ENCODE measurements around the gene P2RX5.
A peak's percentile ranks its signal among the peaks of the same experiment; 100 is the strongest.
"Not testable (repeated sequence)": the region's sequence is repeated elsewhere in the genome, so short reads cannot be mapped to it uniquely, and the experiment has no call there.

The P2RX5 gene, protein sequence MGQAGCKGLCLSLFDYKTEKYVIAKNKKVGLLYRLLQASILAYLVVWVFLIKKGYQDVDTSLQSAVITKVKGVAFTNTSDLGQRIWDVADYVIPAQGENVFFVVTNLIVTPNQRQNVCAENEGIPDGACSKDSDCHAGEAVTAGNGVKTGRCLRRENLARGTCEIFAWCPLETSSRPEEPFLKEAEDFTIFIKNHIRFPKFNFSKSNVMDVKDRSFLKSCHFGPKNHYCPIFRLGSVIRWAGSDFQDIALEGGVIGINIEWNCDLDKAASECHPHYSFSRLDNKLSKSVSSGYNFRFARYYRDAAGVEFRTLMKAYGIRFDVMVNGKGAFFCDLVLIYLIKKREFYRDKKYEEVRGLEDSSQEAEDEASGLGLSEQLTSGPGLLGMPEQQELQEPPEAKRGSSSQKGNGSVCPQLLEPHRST

DNA sequence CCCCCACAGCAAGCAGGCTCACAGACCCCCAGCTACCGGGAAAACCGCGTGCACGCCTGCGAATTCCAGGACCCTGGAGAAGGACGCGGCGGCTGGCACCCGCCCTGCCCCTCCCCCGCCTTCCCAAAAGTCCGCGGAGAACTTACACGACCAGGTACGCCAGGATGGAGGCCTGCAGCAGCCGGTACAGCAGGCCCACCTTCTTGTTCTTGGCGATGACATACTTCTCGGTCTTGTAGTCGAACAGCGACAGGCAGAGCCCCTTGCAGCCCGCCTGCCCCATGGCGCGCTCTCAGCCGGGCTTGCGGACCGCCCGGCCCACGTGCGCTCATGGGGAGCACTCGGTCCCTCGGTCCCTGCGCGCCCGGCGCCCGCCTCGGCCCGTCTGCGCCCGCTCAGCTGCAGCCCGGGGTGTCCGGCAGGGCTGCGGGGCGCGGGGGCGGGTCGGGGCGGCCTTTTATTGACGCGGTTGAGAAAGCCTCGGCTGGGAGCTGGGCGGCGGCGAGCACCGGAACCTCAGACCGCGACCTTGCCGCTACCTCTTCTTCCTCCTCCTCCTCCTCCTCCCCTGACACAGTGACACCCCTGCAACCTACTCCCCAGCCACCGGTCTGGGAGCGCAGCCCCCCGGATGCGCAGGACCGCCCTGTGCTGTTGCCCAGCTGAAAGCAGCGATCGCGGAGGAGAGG, at the start of gene P2RX5:
TSS of gene P2RX5 (minus strand) at position 433 of the 689 bp plus-strand sequence. CDS start at position 283, 150 bp downstream.
- peak; percentile 77 for DNase-seq

DNA sequence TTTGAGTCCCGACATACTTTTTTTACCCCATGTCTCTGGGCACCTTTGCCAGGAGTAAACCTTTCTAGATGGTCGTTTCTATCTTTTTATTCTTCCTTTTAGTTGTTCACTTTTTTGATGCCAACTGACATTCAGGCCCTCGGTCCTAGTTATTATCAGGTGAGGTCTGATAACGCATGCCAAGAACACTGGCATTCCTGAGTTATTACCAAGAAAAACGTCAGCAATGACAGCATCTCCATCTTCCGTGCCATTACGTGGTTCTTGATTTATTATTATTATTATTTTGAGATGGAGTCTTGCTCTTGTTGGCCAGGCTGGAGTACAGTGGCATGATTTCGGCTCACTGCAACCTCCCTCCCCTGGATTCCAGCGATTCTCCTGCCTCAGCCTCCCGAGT, 49.1 kb upstream of the P2RX5 start:
- no peak for DNase-seq

DNA sequence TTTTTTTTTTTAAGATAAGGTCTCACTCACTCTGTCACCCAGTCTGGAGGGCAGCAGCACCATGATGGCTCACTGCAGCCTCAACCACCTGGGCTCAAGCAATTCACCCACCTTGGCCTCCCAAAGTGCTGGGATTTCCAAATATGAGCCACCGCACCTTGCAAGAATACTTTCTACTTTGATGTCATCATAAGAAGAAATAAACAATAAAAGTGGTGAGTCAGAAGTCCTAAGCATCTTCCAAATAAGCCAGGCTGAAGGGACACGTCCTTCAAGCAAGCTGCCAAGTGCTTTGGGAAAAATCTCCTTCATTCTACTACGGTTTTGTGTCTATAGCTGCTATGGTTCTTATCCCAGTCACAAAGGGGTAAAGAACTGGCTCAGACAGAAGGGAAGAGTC, 48.1 kb upstream of the P2RX5 start:
- no peak for DNase-seq

DNA sequence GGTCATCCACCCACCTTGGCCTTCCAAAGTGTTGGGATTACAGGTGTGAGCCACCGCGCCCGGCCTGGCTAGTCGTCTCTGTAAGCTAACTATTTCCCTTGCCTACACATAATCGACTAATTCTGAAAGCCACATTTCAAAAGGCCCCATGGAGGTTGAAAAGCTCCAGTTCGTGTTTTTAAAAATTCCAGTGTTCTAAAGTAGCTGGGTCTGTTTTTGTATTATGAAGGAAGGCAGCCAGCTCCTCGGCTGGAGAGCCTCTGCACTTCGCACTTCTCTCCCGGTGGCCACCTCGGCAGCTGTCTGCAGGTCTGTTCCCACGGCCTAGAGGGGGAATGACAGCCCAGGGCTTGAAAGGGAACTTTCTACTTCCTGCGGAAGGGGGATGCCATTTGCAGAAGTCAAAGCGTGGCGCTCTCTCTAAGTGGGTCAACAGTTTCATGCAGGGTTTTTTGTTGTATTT, 44.7 kb upstream of the P2RX5 start:
- peak; percentile 64 for DNase-seq

DNA sequence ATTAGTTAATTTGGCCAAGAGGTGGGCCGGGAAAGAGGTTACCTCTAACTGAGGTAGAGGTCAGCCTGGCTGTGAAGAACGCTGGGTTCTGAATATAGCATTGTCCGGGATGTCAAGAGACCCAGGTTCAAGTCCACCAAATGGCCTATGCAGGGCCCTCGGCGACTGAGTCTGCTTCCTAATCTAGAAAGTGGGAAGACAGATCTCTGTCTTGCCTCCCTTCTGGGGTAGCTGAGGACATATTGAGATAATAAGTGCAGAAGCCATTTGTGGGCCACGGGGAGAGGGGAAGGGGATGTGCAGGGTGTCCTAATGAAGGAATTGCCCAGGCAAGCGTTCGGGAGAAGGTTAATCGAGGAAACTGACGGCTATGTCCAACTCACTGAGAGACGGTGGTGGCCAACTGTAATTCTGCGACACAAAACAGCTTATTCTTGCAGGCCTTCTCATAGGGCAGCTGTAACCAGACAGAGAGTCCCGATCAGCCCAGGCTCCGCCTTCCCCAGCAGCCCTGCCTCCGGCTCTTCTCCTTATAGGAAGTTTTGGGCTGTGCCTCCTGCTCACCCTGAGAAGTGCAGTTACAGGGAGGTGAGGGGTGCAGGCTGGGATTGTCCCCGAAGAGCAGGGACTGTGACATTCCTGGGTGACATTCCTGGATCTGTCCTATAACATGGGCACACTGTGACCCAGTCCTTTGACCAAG, 43.6 kb upstream of the P2RX5 start:
- peak; percentile 51 for DNase-seq

DNA sequence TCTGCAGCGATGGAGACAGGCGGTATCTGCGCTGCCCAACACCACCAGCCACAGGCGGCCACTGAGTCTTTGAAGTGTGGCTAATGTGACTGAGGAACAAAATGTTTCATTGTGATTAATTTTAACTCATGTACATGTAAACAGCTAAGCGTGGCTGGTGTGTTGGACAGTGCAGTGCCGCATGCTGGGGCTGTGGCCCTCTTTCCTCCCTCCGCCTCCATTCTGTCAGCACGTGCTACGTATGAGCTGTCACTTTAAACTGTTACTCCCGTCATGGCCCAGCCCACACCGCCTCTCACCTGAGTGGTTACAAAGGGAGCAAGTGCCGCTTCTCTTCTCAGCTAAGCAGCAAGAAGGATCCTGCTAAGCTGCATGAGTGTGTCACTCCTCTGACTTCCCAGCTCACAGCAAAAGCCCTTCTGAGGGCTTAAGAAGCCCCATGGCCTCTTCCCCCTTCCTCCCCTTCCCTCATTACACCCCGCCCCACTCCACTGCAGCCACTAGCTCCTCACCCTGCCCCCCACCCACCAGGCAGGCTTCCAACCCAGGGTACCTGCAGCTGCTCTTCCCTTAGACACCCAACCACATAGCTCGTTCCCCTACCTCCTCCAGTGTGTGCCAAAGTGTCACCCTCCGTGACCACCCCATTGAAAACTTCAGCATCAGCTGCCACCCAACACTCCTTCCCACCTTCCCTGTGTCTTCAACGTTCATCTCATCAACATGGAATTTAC, 42.8 kb upstream of the P2RX5 start:
- DNase-seq: peak; percentile 81

DNA sequence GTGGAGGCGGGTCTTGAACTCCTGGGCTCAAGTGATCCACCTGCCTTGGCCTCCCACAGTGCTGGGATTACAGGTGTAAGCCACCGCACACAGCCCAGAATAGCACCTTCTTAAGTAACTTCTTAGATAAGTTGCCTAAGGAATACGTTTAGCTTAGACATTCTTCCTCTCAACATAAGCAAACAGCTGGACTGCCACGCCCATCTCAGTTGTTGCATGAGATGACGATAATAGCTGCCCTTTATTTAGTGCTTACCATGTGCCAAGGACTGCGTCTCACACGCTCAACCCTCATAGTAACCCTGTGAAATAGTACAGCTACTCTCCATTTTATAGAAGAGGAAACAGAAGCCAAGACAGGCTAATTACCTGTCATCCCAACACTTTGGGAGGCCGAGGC, 39.6 kb upstream of the P2RX5 start:
- DNase-seq: no peak

DNA sequence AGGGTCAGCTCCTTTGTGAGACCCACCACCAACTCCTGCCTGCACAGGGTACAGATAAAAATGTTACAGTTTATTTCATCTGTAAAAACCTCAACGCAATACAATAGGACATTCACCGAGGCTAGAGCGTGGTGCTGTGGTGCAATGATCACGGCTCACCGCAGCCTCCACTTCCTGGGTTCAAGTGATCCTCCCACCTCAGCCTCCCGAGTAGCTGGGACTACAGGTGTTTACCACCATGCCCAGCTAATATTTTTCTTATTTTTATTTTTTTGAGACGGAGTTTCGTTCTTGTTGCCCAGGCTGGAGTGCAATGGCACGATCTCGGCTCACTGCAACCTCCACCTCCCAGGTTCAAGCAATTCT, 38.9 kb upstream of the P2RX5 start:
- DNase-seq: not testable (repeated sequence)

DNA sequence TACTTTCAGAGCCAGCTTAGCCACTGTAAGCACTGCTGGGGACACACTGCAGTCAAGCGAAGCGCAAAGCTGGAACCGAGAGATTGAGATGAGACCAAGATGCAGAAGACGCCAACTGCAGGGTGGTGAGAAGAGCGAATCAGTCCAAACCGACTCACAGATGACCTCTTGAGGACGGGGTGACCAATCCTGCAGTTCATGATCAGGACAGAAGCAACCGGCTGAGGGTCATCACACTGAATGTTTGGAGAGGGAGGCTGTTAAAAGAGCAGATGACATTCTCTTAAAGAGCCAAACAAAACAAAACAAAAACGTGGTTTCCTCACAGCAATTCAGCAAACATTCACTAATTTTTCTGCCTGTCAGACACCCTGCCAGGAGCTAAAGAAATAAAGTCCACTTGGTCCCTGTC, 36.3 kb upstream of the P2RX5 start:
- DNase-seq: no peak

DNA sequence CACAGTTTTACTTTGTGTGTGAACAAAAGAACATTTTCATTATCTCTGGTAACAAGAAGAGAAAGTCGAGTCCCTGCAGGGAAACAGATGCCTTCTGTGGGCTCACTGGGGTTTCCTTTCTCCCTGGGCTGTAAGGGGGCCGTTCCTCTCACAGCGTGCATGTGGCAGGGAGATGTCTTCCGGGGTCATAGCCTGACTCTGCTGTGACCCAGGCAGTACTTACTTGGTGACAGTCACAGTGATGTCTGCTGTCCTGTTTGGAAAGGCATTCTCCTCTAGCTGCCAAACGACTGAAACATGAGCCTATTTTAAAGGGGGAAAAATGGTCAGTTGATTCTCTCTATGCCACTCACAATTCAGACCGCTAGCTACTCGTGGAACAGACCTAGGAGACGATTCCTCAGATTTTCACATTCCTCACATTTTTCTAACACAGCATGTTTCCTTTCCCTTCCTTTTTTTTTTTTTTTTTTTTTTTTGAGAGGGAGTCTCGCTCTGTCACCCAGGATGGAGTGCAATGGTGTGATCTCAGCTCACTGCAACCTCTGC, 35.0 kb upstream of the P2RX5 start:
- DNase-seq: no peak

DNA sequence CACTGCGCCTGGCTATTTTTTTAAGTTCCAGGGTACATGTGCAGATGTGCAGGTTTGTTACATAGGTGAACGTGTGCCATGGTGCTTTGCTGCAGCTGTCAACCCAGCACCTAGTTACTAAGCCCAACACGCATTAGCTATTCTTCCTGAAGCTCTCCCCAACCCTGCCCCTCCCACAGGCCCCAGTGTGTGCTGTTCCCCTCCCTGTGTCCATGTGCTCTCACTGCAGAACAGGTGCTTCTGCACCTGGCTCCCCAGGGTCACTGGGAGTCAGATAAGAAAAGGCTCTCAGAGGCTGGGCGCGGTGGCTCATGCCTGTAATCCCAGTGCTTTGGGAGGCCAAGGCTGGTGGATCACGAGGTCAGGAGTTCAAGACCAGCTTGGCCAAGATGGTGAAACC, 33.9 kb upstream of the P2RX5 start:
- DNase-seq: no peak

DNA sequence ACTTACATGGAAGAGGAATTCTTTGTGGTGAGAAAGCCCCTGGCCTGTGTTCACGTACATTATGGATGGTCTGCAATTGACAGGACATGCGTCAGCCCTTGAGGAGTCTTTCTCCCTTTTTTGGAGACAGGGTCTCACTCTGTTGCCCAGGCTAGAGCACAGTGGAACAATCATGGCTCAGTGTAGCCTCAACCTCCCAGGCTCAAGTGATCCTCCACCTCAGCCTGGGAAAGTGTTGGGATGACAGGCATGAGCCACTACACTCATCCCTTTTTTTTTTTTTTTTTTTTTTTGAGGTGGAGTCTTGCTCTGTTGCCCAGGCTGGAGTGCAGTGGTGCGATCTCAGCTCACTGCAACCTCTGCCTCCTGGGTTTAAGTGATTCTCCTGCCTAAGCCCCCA, 32.1 kb upstream of the P2RX5 start:
- DNase-seq: not testable (repeated sequence)

DNA sequence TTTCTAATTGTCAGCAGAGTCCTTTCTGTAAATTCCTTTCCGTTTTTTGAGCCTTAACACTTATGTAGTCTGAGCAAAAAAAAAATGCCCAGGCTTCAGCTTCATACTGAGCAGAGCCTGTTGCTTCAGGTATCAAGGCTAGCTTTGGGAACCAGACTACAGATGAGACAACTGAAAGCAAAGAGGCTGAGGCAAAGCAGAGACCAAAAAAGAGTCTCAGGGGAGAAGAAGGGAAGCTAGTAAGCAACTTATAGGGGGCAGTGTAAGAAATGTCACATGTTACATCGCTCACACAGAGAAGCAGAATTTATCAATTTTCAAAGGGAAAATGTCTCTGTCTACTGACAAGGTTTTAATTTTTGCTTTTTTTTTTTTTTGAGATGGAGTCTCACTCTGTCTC, 31.1 kb upstream of the P2RX5 start:
- DNase-seq: no peak

DNA sequence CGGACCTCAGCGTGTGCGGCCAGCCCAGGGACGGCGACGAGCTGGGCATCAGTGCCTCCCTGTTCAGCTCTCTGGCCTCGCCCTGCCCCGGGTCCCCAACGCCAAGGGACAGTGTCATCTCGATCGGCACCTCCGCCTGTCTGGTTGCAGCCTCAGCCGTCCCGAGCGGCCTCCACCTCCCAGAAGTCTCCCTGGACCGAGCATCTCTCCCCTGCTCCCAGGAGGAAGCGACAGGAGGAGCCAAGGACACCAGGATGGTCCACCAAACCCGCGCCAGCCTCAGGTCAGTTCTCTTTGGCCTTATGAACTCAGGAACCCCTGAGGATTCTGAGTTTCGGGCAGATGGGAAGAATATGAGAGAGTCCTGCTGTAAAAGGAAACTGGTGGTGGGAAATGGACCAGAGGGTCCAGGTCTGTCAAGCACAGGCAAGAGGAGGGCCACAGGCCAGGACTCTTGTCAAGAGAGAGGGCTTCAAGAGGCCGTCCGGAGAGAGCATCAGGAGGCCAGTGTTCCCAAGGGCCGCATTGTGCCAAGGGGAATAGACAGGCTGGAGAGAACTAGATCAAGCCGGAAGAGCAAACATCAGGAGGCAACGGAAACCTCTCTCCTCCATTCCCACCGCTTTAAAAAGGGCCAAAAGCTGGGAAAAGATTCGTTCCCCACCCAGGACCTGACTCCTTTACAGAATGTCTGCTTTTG, 28.6 kb upstream of the P2RX5 start:
- DNase-seq: no peak

DNA sequence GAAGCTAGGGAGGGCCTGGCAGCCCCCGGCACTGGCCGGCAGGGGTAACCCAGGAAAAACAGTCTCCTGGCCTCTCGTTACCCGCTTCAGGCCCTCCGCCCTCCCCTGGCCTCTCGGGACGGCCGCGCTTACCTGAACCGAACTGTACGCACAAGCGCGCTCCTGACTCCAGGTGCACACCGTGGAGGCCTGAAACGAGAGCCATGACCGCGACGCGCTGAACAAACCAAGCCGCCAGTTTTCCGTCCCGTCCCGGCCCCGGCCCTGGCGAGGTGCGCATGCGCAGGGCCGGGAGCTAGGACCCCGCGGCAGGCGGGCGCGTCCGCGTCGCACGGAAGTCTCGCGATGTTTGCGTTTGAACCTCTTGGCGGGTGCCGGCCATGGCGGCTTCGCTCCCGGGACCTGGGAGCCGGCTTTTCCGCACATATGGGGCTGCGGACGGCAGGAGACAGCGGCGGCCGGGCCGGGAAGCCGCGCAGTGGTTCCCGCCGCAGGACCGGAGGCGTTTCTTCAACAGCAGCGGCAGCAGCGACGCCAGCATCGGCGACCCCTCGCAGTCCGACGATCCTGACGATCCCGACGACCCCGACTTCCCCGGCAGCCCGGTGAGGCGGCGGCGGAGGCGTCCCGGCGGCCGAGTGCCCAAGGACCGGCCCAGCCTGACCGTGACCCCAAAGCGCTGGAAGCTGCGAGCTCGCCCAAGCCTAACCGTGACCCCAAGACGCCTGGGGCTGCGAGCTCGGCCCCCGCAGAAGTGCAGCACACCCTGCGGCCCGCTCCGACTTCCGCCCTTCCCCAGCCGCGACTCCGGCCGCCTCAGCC, 27.8 kb upstream of the P2RX5 start, which contains the start of gene HASPIN:
TSS of gene HASPIN (plus strand) at position 348 of the 822 bp plus-strand sequence. CDS start at position 381, 33 bp downstream.
- DNase-seq: peak; percentile 99

DNA sequence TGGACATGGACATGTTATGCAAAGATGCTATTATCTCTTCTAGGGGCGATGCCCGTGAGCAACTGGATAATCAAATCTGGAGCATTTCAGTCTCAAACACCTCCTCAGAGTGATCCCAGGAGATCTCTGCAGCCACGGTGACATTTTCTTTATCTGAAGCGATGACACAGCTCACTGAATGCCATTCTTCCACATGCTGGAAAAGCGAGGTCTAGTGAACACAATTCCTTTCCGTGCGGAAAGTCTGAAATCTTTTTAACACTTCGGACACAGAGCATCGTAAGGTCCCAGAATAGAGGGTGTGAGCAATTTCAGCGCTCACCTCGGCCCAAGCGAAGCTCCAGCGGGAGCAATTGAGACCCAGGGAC, 27.2 kb upstream of the P2RX5 start:
- DNase-seq: no peak

DNA sequence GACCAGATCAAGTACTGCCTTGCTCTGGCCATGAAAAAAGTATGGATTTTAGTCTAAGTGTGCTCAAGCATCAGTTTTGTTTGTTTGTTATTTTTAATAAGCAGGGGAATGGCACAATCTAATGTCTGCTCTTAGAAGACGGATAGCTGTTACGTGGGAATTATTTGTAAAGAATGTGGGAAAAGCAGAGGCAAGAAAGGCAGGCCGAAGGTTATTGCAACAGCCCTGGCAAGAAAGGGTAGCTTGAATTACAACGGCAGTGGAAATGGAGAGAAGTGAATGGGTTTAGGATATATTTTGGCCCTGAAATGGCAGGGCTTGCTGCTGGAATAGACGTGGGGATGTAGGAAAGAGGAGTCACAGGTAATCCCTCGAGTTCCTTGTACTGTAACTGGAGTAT, 26.8 kb upstream of the P2RX5 start:
- no peak for DNase-seq

DNA sequence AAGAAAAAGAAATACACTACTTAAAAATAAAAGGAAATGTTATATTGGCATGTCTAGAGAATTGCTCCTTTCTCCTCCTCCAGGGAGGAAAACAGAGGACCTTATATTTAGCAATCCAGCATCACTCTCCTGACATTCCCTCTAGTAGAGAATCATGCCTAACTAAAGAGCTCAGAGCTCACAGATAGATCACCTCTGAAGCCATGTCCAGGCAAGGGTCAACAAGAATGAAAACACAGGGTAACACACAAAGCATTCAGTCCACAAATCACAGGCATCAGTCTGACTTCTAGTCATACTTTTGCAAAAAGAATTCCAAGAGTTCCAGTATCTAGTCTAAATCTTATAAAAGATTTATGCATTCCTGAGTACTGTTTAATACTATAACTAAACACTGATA, 23.3 kb upstream of the P2RX5 start:
- no peak for DNase-seq

DNA sequence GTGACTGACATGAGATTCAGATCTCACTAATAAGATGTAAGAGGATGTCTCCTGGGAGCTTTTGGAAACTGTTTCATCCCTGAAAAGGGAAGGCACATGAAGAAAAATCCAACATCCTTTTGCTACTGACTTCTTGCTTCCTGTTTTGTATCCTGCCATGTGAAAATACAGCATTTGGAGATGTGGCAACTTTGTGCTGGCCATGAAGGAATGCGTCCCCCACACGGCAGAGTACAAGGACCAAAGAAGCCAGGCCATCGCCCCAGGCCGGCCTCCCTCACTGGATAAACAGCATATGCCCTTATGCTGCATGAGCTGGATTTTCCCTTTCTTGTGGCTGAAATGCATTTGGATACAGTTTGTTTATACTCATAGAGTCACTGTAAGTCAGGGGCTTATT, 22.2 kb upstream of the P2RX5 start:
- no peak for DNase-seq

DNA sequence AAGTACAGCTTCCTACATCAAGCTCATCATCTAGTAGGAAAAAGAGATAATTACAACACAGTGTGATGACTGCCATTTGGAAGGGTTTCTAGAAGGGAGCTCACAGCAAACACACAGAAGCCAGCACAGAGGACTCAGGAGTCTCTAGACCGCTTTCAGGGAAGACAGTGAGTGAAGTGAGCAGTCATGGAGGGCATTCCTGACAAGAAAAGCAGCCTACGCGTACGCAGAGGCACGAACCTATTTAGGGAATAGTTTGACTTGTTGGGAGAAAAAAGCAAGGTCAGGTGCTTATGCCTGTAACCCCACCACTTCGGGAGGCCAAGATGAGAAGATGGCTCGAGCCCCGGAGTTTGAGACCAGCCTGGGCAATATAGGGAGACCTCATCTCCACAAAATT, 19.3 kb upstream of the P2RX5 start:
- no peak for DNase-seq

All from activated CD8-positive, alpha-beta memory T cell treated with anti-CD3 and anti-CD28 coated beads, Interleukin-2, amount 50 U/mL, for 48 hours (primary cell).